Thymus (tissue), 11 donors: ENCODE results near the gene ARCN1. TPM values are rescaled to one million over a fixed set of nuclear protein-coding genes. Genes with fewer than 3 reads are reported as not detected.

Experiments
- DNase-seq, 9 donors: peaks; one replicate each; pipeline ENCODE4 v3.0.0-alpha.2; 2013; ENCODE audit warnings: low spot score in 9 of 9, low read depth in 6 of 9, missing footprints in 1 of 9
- H3K27ac ChIP-seq, 2 donors: one replicate each; pipeline ENCODE4 v1.5.1; 2013; ENCODE audit warnings: control low read depth in 1 of 2, low read depth in 1 of 2, low read length in 1 of 2, mild to moderate bottlenecking in 1 of 2, moderate library complexity in 1 of 2
- H3K27me3 ChIP-seq, 2 donors: one replicate each; pipeline ENCODE4 v1.5.1; 2013; ENCODE audit warnings: low read length in 1 of 2; ENCODE audit not compliant: control insufficient read depth in 2 of 2, insufficient read depth in 1 of 2
- H3K36me3 ChIP-seq, 2 donors: one replicate each; pipeline ENCODE4 v1.5.1; 2013; ENCODE audit warnings: low read length in 1 of 2, mild to moderate bottlenecking in 1 of 2, moderate library complexity in 1 of 2; ENCODE audit not compliant: control insufficient read depth in 2 of 2, insufficient read depth in 2 of 2
- H3K4me1 ChIP-seq, 2 donors: one replicate each; pipeline ENCODE4 v1.5.1; 2013; ENCODE audit warnings: low read length in 2 of 2; ENCODE audit not compliant: control insufficient read depth in 2 of 2, insufficient read depth in 2 of 2
- H3K4me3 ChIP-seq, 2 donors: one replicate each; pipeline ENCODE4 v1.5.1; 2013; ENCODE audit warnings: low read length in 2 of 2, control low read depth in 1 of 2, mild to moderate bottlenecking in 1 of 2
- H3K9me3 ChIP-seq, 2 donors: one replicate each; pipeline ENCODE4 v1.5.1; 2013; ENCODE audit warnings: low read length in 1 of 2, mild to moderate bottlenecking in 1 of 2; ENCODE audit not compliant: control insufficient read depth in 2 of 2, insufficient read depth in 1 of 2
- WGBS: extraction: QIAGEN DNeasy Blood & Tissue Kit; methylation state at CpG from one replicate; pipeline ENCODE4 v1.1.7; 2013; 5-methylcytosine and 5-hydroxymethylcytosine counted together
- polyA plus RNA-seq: library from polyadenylated mRNA; stranded (reverse); fragments of 200-250 nt; gene quantifications from one replicate; pipeline ENCODE4 v1.2.3, GENCODE V29; 2013
- total RNA-seq: library from RNA; stranded (reverse); fragments of 120-200 nt; gene quantifications from one replicate; pipeline ENCODE4 v1.2.4, GENCODE V29; 2013
- donor health status: healthy.

The ARCN1 gene
- total and polyA plus RNA-seq, 2 donors = 61.4 to 75.9 TPM

DNA sequence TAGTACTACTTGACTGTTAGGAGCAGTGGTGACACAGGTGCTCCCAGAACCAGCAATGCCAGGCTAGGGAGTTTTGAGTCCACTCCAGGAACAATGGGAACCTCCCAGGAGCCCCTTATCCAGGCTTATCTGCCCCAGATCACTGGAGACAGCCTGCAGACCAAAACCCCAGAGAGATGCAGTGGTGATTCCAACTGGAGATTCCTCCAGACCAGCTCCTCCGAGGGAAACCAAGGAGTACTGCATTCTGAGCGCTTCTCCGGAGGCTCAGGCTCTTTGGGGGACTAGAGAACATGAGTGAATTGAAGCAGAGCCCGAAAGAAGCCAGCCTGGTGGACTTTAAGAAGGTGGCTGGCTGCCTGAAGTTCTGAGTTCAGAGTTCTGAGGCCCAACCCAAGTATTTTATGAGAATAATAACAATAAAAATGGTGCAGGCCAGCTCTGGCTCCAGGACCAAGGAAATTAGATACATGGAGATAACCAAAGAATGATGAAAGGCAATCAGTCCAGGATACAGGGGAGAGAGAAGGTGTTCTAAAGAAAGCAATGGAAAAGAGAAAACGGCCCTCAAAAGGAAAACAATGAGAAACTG is 42.5 kb upstream of the ARCN1 start:
- Histone ChIP-seq H3K4me3 (peak overlapping the region in 1 of 2 donors; percentile 41), H3K4me1 (peaks cover 8 to 25% of the 10 kb centered on the region in 2 donors), H3K27me3 (peaks cover 0 to 2% of the 10 kb centered on the region in 2 donors), H3K36me3 (peaks cover 2 to 5% of the 10 kb centered on the region in 2 donors), H3K9me3 (no peaks in the 10 kb centered on the region), H3K27ac (no peak overlapping the region)
- 88% methylated on average over 5 of the region's 5 CpGs for WGBS
- no peak for DNase-seq

DNA sequence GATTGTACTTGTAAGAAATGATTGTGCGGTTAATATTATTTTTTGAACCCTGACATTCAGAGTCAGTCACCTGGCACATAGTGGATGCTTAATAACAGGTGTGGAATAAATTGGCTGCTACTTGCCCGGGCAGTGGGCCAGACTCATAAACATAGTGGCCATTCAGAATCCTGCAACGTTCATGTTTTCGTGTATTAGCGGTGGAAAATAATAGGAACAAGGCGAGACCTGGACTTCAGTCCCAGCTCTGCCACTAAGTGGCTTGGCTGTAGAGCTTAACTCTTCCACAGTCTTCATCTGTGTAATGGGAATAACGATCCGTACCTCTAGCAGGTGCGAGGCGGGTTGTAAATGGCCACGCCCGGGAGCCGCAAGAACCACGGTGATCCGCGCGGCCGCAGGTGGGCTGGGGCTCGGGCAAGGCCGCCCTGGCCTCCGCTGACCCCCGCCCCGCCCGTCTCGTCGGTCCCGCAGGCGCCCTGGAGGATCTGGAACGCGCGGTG is 42.0 kb upstream of the ARCN1 start:
- 7% methylated on average over 31 of the region's 31 CpGs for WGBS
- Histone ChIP-seq H3K36me3 (peaks cover 0 to 1% of the 10 kb centered on the region in 2 donors), H3K9me3 (no peaks in the 10 kb centered on the region), H3K27me3 (peaks cover 0 to 2% of the 10 kb centered on the region in 2 donors), H3K4me3 (peak overlapping the region; percentile 41 to 81), H3K27ac (no peak overlapping the region), H3K4me1 (peaks cover 8 to 23% of the 10 kb centered on the region in 2 donors)
- no peak for DNase-seq

DNA sequence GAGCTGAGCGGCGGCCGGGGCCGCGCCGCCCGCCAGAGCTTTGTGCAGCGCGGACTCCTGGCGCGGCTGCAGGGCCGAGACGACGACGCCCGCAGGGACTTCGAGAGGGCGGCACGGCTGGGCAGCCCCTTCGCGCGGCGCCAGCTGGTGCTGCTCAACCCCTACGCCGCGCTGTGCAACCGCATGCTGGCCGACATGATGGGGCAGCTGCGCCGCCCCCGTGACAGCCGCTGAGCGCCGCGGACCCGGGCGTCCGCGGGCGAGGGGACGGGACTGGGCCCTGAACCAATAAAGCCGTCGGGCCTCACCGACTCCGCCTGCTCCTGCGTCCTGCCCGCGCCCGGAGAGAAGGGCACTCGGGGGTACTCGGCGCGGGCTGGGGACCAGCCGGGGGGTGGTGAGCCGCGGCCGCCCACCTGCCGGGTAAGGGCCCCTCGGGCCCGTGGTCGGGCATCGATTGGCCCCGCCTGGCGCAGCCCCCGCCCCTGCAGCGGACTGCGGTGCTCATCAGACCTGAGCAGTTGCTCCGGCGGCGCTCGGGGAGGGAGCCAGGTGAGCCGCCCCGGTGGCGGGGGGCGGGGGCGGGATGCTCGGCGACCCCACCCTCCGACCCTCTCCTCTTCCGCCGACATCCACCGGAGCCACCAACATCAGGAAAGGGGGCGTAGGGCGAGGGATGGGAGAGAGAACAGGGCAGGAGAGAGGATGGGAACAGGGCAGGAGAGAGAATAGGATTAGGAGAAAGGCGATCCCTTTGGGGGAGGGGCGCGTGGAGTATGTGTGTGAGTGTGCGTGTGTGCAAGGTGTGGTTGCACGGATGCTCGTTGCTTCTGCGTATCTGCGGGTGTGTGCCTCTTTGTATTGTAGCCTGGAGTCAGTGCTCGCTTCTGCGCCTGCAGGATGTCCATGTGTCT is 41.3 kb upstream of the ARCN1 start, which contains the start of gene TMEM25:
TSS of gene TMEM25 (plus strand) at position 510 of the 914 bp plus-strand sequence. CDS start 610 bp downstream, outside the sequence.
- Histone ChIP-seq H3K36me3 (no peaks in the 10 kb centered on the region), H3K27me3 (peaks cover 0 to 2% of the 10 kb centered on the region in 2 donors), H3K4me3 (peak within 1 kb of the TSS; percentile 53 to 81), H3K4me1 (peaks cover 8 to 23% of the 10 kb centered on the region in 2 donors), H3K27ac (peak within 1 kb of the TSS in 1 of 2 donors; percentile 64), H3K9me3 (no peaks in the 10 kb centered on the region)
- WGBS = 1% methylated on average over 94 of the region's 94 CpGs
- peak in 8 of 9 donors; percentile 22 to 73 (median 40) for DNase-seq

DNA sequence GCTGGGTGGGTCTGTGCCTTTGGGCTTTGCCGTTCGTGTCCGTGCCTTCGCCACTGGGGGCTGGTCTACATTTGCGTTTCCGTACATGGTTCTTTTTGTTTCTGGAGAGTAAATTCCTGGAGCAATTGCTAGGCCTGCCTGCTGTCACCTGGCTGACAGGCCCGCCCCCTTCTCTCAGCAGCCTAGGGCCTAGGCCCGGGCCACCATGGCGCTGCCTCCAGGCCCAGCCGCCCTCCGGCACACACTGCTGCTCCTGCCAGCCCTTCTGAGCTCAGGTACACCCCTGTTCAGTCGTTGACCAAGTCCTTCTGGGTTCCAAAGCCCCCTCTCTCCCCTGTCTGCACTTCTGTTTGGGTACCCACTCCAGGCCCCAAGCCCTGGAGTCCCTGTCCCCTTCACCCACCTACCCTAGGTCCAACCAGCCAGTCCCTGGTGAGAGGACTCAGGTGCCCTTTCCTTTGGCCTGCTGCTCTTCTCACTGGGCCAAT is 40.6 kb upstream of the ARCN1 start:
- Histone ChIP-seq H3K36me3 (no peaks in the 10 kb centered on the region), H3K27ac (no peak overlapping the region), H3K4me3 (peak overlapping the region; percentile 53 to 81), H3K4me1 (peaks cover 8 to 23% of the 10 kb centered on the region in 2 donors), H3K9me3 (no peaks in the 10 kb centered on the region), H3K27me3 (peaks cover 0 to 2% of the 10 kb centered on the region in 2 donors)
- DNase-seq = no peak
- 24% methylated on average over 12 of the region's 12 CpGs for WGBS

DNA sequence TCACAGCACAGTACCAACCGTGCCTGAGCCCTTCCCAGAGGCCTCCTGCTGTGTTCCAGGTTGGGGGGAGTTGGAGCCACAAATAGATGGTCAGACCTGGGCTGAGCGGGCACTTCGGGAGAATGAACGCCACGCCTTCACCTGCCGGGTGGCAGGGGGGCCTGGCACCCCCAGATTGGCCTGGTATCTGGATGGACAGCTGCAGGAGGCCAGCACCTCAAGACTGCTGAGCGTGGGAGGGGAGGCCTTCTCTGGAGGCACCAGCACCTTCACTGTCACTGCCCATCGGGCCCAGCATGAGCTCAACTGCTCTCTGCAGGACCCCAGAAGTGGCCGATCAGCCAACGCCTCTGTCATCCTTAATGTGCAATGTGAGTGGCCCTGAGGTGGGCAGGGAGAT is 40.1 kb upstream of the ARCN1 start:
- H3K27me3 ChIP-seq = peaks cover 0 to 2% of the 10 kb centered on the region in 2 donors
- H3K4me1 ChIP-seq = peaks cover 8 to 23% of the 10 kb centered on the region in 2 donors
- no peak overlapping the region for H3K4me3 ChIP-seq
- H3K9me3 ChIP-seq = no peaks in the 10 kb centered on the region
- no peak for DNase-seq
- no peak overlapping the region for H3K27ac ChIP-seq
- WGBS = 96% methylated on average over 10 of the region's 10 CpGs
- no peaks in the 10 kb centered on the region for H3K36me3 ChIP-seq

DNA sequence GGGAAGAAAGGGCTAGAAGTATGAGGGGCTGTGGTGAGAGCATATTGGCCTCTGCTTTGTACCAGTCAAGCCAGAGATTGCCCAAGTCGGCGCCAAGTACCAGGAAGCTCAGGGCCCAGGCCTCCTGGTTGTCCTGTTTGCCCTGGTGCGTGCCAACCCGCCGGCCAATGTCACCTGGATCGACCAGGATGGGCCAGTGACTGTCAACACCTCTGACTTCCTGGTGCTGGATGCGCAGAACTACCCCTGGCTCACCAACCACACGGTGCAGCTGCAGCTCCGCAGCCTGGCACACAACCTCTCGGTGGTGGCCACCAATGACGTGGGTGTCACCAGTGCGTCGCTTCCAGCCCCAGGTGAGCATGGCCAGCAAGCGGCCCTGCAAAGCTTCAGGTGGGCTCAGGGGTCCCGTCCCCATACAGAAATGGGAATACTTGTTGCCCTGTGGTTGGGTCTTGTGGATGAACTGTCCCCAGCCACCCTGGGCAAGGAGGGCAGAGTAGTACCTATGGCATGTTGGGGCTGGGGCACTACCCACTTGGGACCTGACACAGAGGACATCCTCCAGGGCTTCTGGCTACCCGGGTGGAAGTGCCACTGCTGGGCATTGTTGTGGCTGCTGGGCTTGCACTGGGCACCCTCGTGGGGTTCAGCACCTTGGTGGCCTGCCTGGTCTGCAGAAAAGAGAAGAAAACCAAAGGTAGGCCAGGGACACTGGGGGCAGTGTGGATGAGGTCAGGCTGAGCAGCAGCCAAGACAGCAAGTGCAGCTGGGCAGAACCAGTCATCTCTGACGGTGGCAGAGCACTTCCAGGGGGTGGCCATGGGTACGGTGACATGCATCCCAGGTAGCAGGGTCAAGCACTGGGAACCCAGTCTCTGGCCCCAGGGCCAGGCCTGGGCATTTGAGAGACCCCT is 39.1 kb upstream of the ARCN1 start:
- H3K4me1 ChIP-seq = peaks cover 8 to 23% of the 10 kb centered on the region in 2 donors
- DNase-seq = no peak
- WGBS = 98% methylated on average over 19 of the region's 19 CpGs
- H3K4me3 ChIP-seq = no peak overlapping the region
- peaks cover 0 to 2% of the 10 kb centered on the region in 2 donors for H3K27me3 ChIP-seq
- H3K9me3 ChIP-seq = no peaks in the 10 kb centered on the region
- no peak overlapping the region for H3K27ac ChIP-seq
- no peaks in the 10 kb centered on the region for H3K36me3 ChIP-seq

DNA sequence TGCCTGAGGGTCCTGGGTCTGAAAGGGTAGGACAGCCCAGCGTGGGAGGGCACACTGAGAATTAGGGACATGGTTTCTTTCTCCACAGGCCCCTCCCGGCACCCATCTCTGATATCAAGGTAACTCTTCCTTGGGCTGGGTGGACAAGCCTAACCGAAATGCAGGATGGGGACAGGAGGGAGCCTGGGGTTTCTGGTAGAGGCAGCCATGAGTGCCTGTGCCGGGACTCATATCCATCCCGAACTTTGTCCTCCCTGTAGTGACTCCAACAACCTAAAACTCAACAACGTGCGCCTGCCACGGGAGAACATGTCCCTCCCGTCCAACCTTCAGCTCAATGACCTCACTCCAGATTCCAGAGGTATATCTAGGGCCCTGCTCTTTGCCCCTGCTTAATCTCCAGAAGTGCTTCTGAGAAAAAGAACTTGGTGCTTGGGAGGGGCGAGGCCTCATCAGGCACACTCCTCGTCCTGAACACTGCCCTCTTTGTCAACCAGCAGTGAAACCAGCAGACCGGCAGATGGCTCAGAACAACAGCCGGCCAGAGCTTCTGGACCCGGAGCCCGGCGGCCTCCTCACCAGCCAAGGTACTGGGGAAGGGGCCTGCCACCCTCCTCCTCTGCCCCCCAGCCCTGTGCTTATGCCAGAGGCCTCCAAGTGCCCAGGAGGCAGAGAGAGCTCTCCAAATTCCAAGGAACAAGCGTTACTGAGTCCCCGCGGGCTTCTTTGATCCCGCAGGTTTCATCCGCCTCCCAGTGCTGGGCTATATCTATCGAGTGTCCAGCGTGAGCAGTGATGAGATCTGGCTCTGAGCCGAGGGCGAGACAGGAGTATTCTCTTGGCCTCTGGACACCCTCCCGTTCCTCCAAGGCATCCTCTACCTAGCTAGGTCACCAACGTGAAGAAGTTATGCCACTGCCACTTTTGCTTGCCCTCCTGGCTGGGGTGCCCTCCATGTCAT is 38.2 kb upstream of the ARCN1 start:
- H3K27me3 ChIP-seq = peaks cover 0 to 2% of the 10 kb centered on the region in 2 donors
- H3K4me1 ChIP-seq = peaks cover 8 to 23% of the 10 kb centered on the region in 2 donors
- DNase-seq = no peak
- WGBS = 94% methylated on average over 27 of the region's 27 CpGs
- H3K27ac ChIP-seq = no peak overlapping the region
- no peak overlapping the region for H3K4me3 ChIP-seq
- no peaks in the 10 kb centered on the region for H3K9me3 ChIP-seq
- no peaks in the 10 kb centered on the region for H3K36me3 ChIP-seq
